Vagina (tissue), 2 donors: ENCODE results near the gene CATSPERE. TPM values are rescaled to one million over a fixed set of nuclear protein-coding genes. Genes with fewer than 3 reads are reported as not detected.

ENCODE experiments used
- DNase-seq, 2 donors: peaks; one replicate each; pipeline ENCODE4 v3.0.0-alpha.2; 2017; ENCODE audit errors: extremely low spot score in 2 of 2
- H3K27ac ChIP-seq: fragments of 200-600 bp; sonication (generic); one replicate; pipeline ENCODE4 v1.5.1; 2019
- H3K27me3 ChIP-seq: fragments of 200-600 bp; sonication (generic); one replicate; pipeline ENCODE4 v1.5.1; 2019
- H3K36me3 ChIP-seq, 2 donors: fragments of 200-600 bp; sonication (generic); one replicate each; pipeline ENCODE4 v1.5.1; 2017 to 2019
- H3K4me1 ChIP-seq: fragments of 200-600 bp; sonication (generic); one replicate; pipeline ENCODE4 v1.5.1; 2019
- H3K4me3 ChIP-seq, 2 donors: fragments of 200-600 bp; sonication (generic); 1 replicate in 1 of 2; 2 replicates in 1 of 2; pipeline ENCODE4 v1.5.1; 2016 to 2019
- H3K9me3 ChIP-seq: fragments of 200-600 bp; sonication (generic); one replicate; pipeline ENCODE4 v1.5.1; 2019
- CTCF ChIP-seq, 3 experiments: fragments of 450-650 bp in 2 of 3; fragments of 200-600 bp in 1 of 3; sonication (generic) in 1 of 3; IDR thresholded peaks; one replicate each; pipeline ENCODE4 v1.5.1; 2017 to 2019; ENCODE audit warnings: antibody characterized with exemption in 3 of 3, mild to moderate bottlenecking in 2 of 3, moderate library complexity in 2 of 3
- POLR2A ChIP-seq, 2 donors: fragments of 450-650 bp; IDR thresholded peaks; one replicate each; pipeline ENCODE4 v1.6.1; 2017; ENCODE audit warnings: antibody characterized with exemption in 2 of 2, mild to moderate bottlenecking in 2 of 2, moderate library complexity in 2 of 2
- POLR2AphosphoS5 ChIP-seq, 2 donors: sonication (generic); formaldehyde crosslinking; IDR thresholded peaks; one replicate each; pipeline ENCODE4 v1.9.0; 2017; ENCODE audit warnings: antibody characterized with exemption in 2 of 2, mild to moderate bottlenecking in 2 of 2, low read depth in 1 of 2; ENCODE audit not compliant: insufficient read depth in 1 of 2
- intact Hi-C: fragments of 100-400 bp; cut with DNase I; formaldehyde crosslinking; loops from one replicate; pipeline ENCODE4 v1.15.1; 2023
- total RNA-seq: library from RNA; depleted of rRNA; stranded (reverse); fragments of >200 nt; gene quantifications from one replicate; pipeline ENCODE4 v1.2.3, GENCODE V29; 2016

The CATSPERE gene
- total RNA-seq, 1 donor from 2014 or later = 0.98 TPM

DNA sequence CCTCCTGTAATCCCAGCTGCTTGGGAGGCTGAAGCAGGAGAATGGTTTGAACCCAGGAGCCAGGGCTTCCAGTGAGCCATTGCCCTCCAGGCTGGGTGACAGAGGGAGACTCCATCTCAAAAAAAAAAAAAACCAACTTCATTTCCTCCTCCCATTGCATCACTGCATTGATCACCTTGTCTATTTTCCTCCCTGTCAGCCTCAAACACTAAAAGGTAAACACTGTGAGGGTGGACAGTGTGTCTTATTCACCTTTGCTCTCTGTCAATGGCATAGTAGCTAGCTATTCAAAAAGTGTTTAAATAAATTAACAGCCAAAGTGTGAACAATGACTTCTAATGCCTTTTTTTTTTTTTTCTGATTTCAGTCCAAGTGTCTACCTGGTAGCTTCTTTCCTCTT, 178.5 kb downstream of the CATSPERE start:
- Histone ChIP-seq H3K4me3 (no peak overlapping the region), H3K9me3 (no peaks in the 10 kb centered on the region), H3K4me1 (no peaks in the 10 kb centered on the region), H3K27me3 (no peaks in the 10 kb centered on the region), H3K36me3 (no peaks in the 10 kb centered on the region), H3K27ac (no peak overlapping the region)
- intact Hi-C loops = no loop called here
- TF ChIP-seq CTCF (IDR thresholded peaks at IDR 0.05) = no peak
- no peak for TF ChIP-seq POLR2AphosphoS5 (IDR thresholded peaks at IDR 0.05; ENCODE audit: insufficient read depth in 1 of 2, low read depth in 1 of 2)
- TF ChIP-seq POLR2A (IDR thresholded peaks at IDR 0.05) = no peak
- DNase-seq = no peak

- Histone ChIP-seq H3K9me3 (no peaks in the 10 kb centered on the region), H3K27ac (no peak overlapping the region), H3K4me3 (no peak overlapping the region), H3K36me3 (no peaks in the 10 kb centered on the region), H3K27me3 (no peaks in the 10 kb centered on the region), H3K4me1 (no peaks in the 10 kb centered on the region)
- no peak for TF ChIP-seq CTCF (IDR thresholded peaks at IDR 0.05)
- no peak for TF ChIP-seq POLR2AphosphoS5 (IDR thresholded peaks at IDR 0.05; ENCODE audit: insufficient read depth in 1 of 2, low read depth in 1 of 2)
- TF ChIP-seq POLR2A (IDR thresholded peaks at IDR 0.05) = no peak
- intact Hi-C loops = no loop called here
- DNase-seq = no peak
Measured at GRCh38 chr1:244640917-244641316, 179.8 kb downstream of the CATSPERE start.

DNA sequence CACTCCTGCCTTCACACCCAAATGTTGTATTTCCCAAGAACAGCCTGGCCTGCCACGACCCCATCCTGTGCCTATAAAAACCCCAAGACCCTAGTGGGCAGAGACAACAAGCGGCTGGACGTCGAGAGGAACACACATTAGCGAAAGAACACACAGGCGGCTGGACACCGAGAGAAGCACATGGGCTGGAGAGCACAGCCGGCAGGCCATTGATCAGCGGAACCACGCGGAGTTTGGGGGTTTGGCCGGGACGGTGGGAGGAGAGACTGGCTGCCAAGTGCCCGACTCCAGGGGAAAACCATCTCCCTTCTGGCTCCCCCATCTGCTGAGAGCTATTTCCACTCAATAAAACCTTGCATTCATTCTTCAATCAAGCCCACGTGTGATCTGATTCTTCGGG, 181.5 kb downstream of the CATSPERE start:
- no peak for DNase-seq
- H3K27me3 ChIP-seq = no peaks in the 10 kb centered on the region
- H3K4me3 ChIP-seq = no peak overlapping the region
- TF ChIP-seq POLR2AphosphoS5 (IDR thresholded peaks at IDR 0.05; ENCODE audit: insufficient read depth in 1 of 2, low read depth in 1 of 2) (no peak), CTCF (IDR thresholded peaks at IDR 0.05) (no peak), POLR2A (IDR thresholded peaks at IDR 0.05) (no peak)
- no peak overlapping the region for H3K27ac ChIP-seq
- intact Hi-C loops = no loop called here
- H3K36me3 ChIP-seq = no peaks in the 10 kb centered on the region
- H3K9me3 ChIP-seq = no peaks in the 10 kb centered on the region
- no peaks in the 10 kb centered on the region for H3K4me1 ChIP-seq

- intact Hi-C loops = no loop called here
- TF ChIP-seq CTCF (IDR thresholded peaks at IDR 0.05) (no peak), POLR2A (IDR thresholded peaks at IDR 0.05) (no peak), POLR2AphosphoS5 (IDR thresholded peaks at IDR 0.05; ENCODE audit: insufficient read depth in 1 of 2, low read depth in 1 of 2) (no peak)
- no peak for DNase-seq
- Histone ChIP-seq H3K27ac (no peak overlapping the region), H3K27me3 (no peaks in the 10 kb centered on the region), H3K4me3 (no peak overlapping the region), H3K36me3 (no peaks in the 10 kb centered on the region), H3K9me3 (no peaks in the 10 kb centered on the region), H3K4me1 (no peaks in the 10 kb centered on the region)
Measured at GRCh38 chr1:244642988-244643387, 181.9 kb downstream of the CATSPERE start.

DNA sequence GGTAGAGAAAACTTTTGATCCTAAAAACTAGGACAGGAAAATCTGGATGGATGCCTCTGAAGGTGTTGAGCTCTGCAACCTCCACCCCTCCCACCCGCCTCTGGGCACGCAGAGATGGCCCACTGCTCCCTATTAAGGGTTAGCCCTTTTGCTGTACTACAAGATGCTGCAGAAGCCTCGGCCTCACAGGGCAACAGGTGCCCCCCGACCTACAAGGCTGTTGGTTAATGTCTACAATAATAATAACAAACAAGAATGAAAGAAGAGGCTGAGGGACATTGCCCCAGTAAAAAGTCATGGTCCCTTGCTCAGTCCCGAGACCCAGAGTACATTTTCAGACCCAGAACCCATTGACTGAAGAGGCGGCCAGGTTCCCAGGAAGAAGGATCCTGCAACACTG, 184.3 kb downstream of the CATSPERE start:
- Histone ChIP-seq H3K4me3 (no peak overlapping the region), H3K4me1 (no peaks in the 10 kb centered on the region), H3K36me3 (no peaks in the 10 kb centered on the region), H3K27me3 (no peaks in the 10 kb centered on the region), H3K27ac (no peak overlapping the region), H3K9me3 (no peaks in the 10 kb centered on the region)
- no peak for DNase-seq
- intact Hi-C loops = no loop called here
- TF ChIP-seq CTCF (IDR thresholded peaks at IDR 0.05) (no peak), POLR2AphosphoS5 (IDR thresholded peaks at IDR 0.05; ENCODE audit: insufficient read depth in 1 of 2, low read depth in 1 of 2) (no peak), POLR2A (IDR thresholded peaks at IDR 0.05) (no peak)
